WTC11 (cell line): ENCODE data around the gene MSANTD2. TPM values are rescaled to one million over a fixed set of nuclear protein-coding genes. Genes with fewer than 3 reads are reported as not detected.

Experiments
- ATAC-seq: fragments of 200-7000 bp; cut with Tn5 transposase; 2 replicates; pipeline ENCODE4 v1.10.0; 2021; ENCODE audit warnings: mild to moderate bottlenecking, moderate library complexity
- CTCF ChIA-PET: fragments of 300-600 bp; sonication (Branson Sonifier 250); formaldehyde crosslinking; loops from one replicate; lab custom pipeline; 2021; ENCODE audit warnings: antibody characterized with exemption; lab: Charles Lee
- POLR2A ChIA-PET: fragments of 350-600 bp; sonication (Branson Sonifier 250); formaldehyde crosslinking; loops from one replicate; lab custom pipeline; 2021; ENCODE audit warnings: antibody characterized with exemption; lab: Charles Lee
- DNase-seq: peaks from one replicate; pipeline ENCODE4 v3.0.0; 2021; ENCODE audit warnings: low spot score
- H3K27ac Mint-ChIP-seq: 2 replicates; pipeline ENCODE4 v1.8.0; 2021; ENCODE audit warnings: mixed read lengths
- H3K27me3 Mint-ChIP-seq: 2 replicates; pipeline ENCODE4 v1.8.0; 2021; ENCODE audit warnings: low read depth, mild to moderate bottlenecking, moderate library complexity, mixed read lengths
- H3K36me3 Mint-ChIP-seq: 2 replicates; pipeline ENCODE4 v1.8.0; 2021; ENCODE audit warnings: mixed read lengths
- H3K4me1 Mint-ChIP-seq: 2 replicates; pipeline ENCODE4 v1.8.0; 2022; ENCODE audit warnings: mixed read lengths
- H3K4me3 Mint-ChIP-seq: 2 replicates; pipeline ENCODE4 v1.8.0; 2021; ENCODE audit warnings: mild to moderate bottlenecking, moderate library complexity, mixed read lengths
- H3K9me3 Mint-ChIP-seq: 2 replicates; pipeline ENCODE4 v1.8.0; 2021; ENCODE audit warnings: mixed read lengths
- EMX1 ChIP-seq: fragments of 250-450 bp; sonication (Bioruptor Pico); IDR thresholded peaks from 2 replicates; pipeline ENCODE4 v1.8.0; 2021; ENCODE audit warnings: mild to moderate bottlenecking
- FOXP1 ChIP-seq: sonication (generic); formaldehyde crosslinking; IDR thresholded peaks from 2 replicates; pipeline ENCODE4 v1.8.0; 2022; ENCODE audit warnings: missing genetic modification reagents, mild to moderate bottlenecking, moderate library complexity, borderline replicate concordance
- GABPB1 ChIP-seq: sonication (generic); formaldehyde crosslinking; IDR thresholded peaks from 2 replicates; pipeline ENCODE4 v1.8.1; 2023; ENCODE audit warnings: mild to moderate bottlenecking, missing genetic modification reagents
- HMGA2 ChIP-seq: fragments of 250-450 bp; sonication (Bioruptor Pico); IDR thresholded peaks from 2 replicates; pipeline ENCODE4 v1.4.0; 2021; ENCODE audit warnings: mild to moderate bottlenecking, moderate library complexity
- JAZF1 ChIP-seq: fragments of 250-450 bp; sonication (Bioruptor Pico); IDR thresholded peaks from 2 replicates; pipeline ENCODE4 v1.9.0; 2021; ENCODE audit warnings: moderate library complexity, mild to moderate bottlenecking, inconsistent platforms
- NR2C2 ChIP-seq: sonication (generic); formaldehyde crosslinking; IDR thresholded peaks from 2 replicates; pipeline ENCODE4 v1.8.0; 2022; ENCODE audit warnings: mild to moderate bottlenecking, missing genetic modification reagents
- OVOL2 ChIP-seq: fragments of 250-450 bp; sonication (Bioruptor Pico); IDR thresholded peaks from 2 replicates; pipeline ENCODE4 v1.9.0; 2021; ENCODE audit warnings: mild to moderate bottlenecking, borderline replicate concordance
- SMAD3 ChIP-seq: sonication (generic); formaldehyde crosslinking; IDR thresholded peaks from 2 replicates; pipeline ENCODE4 v1.8.0; 2022; ENCODE audit warnings: missing genetic modification reagents, mild to moderate bottlenecking, borderline replicate concordance
- SMAD4 ChIP-seq: sonication (generic); formaldehyde crosslinking; IDR thresholded peaks from 2 replicates; pipeline ENCODE4 v1.8.0; 2022; ENCODE audit warnings: mild to moderate bottlenecking, missing genetic modification reagents
- SOX15 ChIP-seq: fragments of 250-450 bp; sonication (Bioruptor Pico); IDR thresholded peaks from 2 replicates; pipeline ENCODE4 v1.9.0; 2021; ENCODE audit warnings: mild to moderate bottlenecking
- TEAD1 ChIP-seq: sonication (generic); formaldehyde crosslinking; IDR thresholded peaks from 2 replicates; pipeline ENCODE4 v1.8.0; 2022; ENCODE audit warnings: mild to moderate bottlenecking, missing genetic modification reagents
- TP53 ChIP-seq: sonication (generic); formaldehyde crosslinking; IDR thresholded peaks from 2 replicates; pipeline ENCODE4 v1.8.1; 2023; ENCODE audit warnings: mild to moderate bottlenecking, missing genetic modification reagents
- ZNF263 ChIP-seq: sonication (generic); formaldehyde crosslinking; IDR thresholded peaks from 2 replicates; pipeline ENCODE4 v1.8.1; 2022; ENCODE audit warnings: low read depth, mild to moderate bottlenecking, moderate library complexity, missing genetic modification reagents
- total RNA-seq: library from RNA; stranded (reverse); gene quantifications from 3 replicates; pipeline ENCODE4 v1.2.3, GENCODE V29; 2021
- TF ChIP-seq, protein P1 (sequence below): sonication (generic); formaldehyde crosslinking; IDR thresholded peaks from 2 replicates; pipeline ENCODE4 v1.8.1; 2023; ENCODE audit warnings: mild to moderate bottlenecking, moderate library complexity, missing genetic modification reagents
- TF ChIP-seq, protein P2 (sequence below): fragments of 250-450 bp; sonication (Bioruptor Pico); conservative IDR thresholded peaks from 2 replicates; pipeline ENCODE4 v1.9.0; 2021; ENCODE audit warnings: mild to moderate bottlenecking
- TF ChIP-seq, protein P3 (sequence below): sonication (generic); formaldehyde crosslinking; IDR thresholded peaks from 2 replicates; pipeline ENCODE4 v1.8.0; 2023; ENCODE audit warnings: missing genetic modification reagents
- TF ChIP-seq, protein P4 (sequence below): sonication (generic); formaldehyde crosslinking; IDR thresholded peaks from 2 replicates; pipeline ENCODE4 v1.8.1; 2022; ENCODE audit warnings: low read depth, missing genetic modification reagents, borderline replicate concordance
- TF ChIP-seq, protein P5 (sequence below): sonication (generic); formaldehyde crosslinking; IDR thresholded peaks from 2 replicates; pipeline ENCODE4 v1.8.0; 2022; ENCODE audit warnings: mild to moderate bottlenecking, missing genetic modification reagents
- TF ChIP-seq, protein P6 (sequence below): fragments of 250-450 bp; sonication (Bioruptor Pico); IDR thresholded peaks from 2 replicates; pipeline ENCODE4 v1.9.0; 2021; ENCODE audit warnings: mild to moderate bottlenecking

Gene MSANTD2
- total RNA-seq, 1 experiment from 2014 or later = 17.5 TPM

DNA sequence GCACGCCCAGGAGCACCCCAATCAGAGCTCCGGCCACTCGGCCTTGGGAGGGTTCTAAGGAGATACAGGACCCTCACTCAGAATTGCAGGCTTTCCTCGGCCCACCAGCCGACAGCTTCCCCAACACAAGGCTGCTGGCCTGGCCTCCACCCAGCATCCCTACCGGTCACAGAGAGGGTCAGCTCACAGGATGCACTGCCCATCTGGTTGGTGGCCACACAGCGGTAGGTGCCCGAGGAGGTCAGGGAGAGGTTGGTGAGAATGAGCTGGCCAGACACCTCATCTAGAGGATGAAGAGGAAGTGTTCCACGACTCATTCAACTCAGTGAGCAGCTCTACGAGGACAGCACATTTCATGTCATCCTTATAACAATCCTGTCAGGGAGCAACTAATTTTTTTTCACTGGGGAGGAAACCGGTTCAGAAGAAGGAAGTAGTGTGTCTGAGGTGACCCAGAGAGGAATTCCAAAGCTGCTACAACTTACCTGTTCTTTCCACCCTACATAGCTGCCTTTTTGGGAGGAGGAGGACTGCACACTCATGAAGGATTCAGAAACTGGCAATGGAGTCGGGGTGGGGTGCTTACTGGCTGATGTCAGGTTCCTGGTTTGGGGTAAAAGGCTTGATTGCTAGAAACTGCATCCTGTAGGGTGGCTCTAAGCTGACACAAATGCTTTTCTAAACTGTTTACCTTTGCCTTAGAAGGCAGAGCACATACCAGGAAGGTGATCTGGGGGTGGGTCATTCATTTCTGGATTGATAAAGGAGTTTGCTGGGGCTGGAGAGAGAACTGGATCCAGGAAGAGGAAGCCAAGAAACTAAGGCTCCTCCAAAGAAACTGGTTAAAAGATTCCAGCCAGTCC lies 51.5 kb downstream of the MSANTD2 start:
- CTCF ChIA-PET = interaction anchor here (0.5 to 4.7 kb wide), 3 partner anchors 10 to 1503 kb away, joined by 3 to 70 read pairs (median 3); no protein-coding TSS in a partner anchor
- Mint-ChIP-seq H3K4me3 (peak overlapping the region; percentile 4; the same call in 1 of the 2 replicates), H3K9me3 (no peaks in the 10 kb centered on the region), H3K27me3 (peaks cover 100% of the 10 kb centered on the region), H3K27ac (no peak overlapping the region), H3K4me1 (peaks cover 45% of the 10 kb centered on the region), H3K36me3 (no peaks in the 10 kb centered on the region)
- ATAC-seq (no peak), DNase-seq (no peak)
- TF ChIP-seq SMAD3 (CRISPR knock-in tag) (no peak), OVOL2 (CRISPR knock-in tag) (no peak), SOX15 (CRISPR knock-in tag) (no peak), JAZF1 (CRISPR knock-in tag) (no peak), HMGA2 (CRISPR knock-in tag) (no peak), SMAD4 (no peak), TEAD1 (CRISPR knock-in tag) (no peak), GABPB1 (CRISPR knock-in tag) (no peak), TP53 (CRISPR knock-in tag) (no peak)
- TF ChIP-seq, protein P1, sequence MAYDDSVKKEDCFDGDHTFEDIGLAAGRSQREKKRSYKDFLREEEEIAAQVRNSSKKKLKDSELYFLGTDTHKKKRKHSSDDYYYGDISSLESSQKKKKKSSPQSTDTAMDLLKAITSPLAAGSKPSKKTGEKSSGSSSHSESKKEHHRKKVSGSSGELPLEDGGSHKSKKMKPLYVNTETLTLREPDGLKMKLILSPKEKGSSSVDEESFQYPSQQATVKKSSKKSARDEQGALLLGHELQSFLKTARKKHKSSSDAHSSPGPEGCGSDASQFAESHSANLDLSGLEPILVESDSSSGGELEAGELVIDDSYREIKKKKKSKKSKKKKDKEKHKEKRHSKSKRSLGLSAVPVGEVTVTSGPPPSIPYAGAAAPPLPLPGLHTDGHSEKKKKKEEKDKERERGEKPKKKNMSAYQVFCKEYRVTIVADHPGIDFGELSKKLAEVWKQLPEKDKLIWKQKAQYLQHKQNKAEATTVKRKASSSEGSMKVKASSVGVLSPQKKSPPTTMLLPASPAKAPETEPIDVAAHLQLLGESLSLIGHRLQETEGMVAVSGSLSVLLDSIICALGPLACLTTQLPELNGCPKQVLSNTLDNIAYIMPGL (CRISPR knock-in tag) = no peak
- TF ChIP-seq, protein P2, sequence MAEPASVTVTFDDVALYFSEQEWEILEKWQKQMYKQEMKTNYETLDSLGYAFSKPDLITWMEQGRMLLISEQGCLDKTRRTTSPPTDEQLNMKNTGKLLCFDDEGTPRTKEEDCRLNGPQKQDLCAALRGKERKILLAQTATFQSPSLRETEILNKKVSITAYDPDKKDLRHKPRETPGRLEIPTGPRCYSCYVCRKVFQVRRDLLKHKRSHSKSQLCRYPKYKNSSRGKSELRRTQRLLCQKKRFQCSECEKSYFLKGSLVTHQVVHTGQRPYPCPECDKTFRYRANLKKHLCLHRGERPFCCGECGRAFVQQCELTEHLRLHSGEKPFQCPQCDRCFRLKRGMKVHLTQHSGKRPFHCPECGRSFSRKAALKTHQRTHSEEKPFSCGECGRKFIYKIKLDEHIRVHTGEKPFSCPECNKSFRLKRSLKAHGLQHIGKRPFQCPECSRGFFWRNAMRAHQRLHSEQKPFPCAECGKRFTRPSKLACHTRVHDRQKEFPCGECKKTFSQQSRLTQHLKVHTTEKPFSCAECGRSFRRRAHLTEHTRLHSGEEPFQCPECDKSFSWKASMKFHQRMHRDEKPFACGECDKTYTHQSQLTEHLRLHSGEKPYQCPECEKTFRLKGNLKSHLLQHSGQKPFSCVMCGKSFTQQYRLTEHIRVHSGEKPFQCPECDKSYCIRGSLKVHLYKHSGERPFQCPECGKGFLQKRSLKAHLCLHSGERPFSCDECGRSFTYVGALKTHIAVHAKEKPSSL (CRISPR knock-in tag) = no peak
- TF ChIP-seq, protein P3, sequence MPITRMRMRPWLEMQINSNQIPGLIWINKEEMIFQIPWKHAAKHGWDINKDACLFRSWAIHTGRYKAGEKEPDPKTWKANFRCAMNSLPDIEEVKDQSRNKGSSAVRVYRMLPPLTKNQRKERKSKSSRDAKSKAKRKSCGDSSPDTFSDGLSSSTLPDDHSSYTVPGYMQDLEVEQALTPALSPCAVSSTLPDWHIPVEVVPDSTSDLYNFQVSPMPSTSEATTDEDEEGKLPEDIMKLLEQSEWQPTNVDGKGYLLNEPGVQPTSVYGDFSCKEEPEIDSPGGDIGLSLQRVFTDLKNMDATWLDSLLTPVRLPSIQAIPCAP (CRISPR knock-in tag) = no peak
- POLR2A ChIA-PET = no interaction called here

DNA sequence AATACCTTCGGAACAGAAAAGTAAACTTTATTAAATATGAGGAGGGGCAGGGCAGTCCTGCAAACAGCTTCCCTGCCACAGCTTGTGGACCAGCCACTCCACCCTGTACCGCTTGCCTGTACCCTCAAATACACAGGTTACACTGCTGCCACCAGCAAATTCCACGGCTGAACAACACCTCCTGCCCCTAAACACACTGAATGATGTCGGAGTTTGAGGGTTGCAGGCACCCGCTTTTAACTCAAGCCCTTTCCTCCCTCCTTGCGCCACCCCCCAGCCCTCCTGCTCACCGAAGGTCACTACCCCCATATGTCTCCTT lies 52.1 kb downstream of the MSANTD2 start:
- no peak for DNase-seq
- Mint-ChIP-seq H3K27me3 (peaks cover 100% of the 10 kb centered on the region), H3K4me1 (peaks cover 45% of the 10 kb centered on the region), H3K27ac (no peak overlapping the region), H3K4me3 (no peak overlapping the region; the same call in 1 of the 2 replicates), H3K9me3 (no peaks in the 10 kb centered on the region), H3K36me3 (no peaks in the 10 kb centered on the region)
- ChIA-PET CTCF (interaction anchor here (2.0 to 4.7 kb wide), 2 partner anchors 10 to 88 kb away, joined by 15 to 70 read pairs; no protein-coding TSS in a partner anchor), POLR2A (no interaction called here)
- TF ChIP-seq, protein P4, sequence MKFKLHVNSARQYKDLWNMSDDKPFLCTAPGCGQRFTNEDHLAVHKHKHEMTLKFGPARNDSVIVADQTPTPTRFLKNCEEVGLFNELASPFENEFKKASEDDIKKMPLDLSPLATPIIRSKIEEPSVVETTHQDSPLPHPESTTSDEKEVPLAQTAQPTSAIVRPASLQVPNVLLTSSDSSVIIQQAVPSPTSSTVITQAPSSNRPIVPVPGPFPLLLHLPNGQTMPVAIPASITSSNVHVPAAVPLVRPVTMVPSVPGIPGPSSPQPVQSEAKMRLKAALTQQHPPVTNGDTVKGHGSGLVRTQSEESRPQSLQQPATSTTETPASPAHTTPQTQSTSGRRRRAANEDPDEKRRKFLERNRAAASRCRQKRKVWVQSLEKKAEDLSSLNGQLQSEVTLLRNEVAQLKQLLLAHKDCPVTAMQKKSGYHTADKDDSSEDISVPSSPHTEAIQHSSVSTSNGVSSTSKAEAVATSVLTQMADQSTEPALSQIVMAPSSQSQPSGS (CRISPR knock-in tag) = no peak
- TF ChIP-seq, protein P2 (CRISPR knock-in tag) = no peak
- TF ChIP-seq, protein P5, sequence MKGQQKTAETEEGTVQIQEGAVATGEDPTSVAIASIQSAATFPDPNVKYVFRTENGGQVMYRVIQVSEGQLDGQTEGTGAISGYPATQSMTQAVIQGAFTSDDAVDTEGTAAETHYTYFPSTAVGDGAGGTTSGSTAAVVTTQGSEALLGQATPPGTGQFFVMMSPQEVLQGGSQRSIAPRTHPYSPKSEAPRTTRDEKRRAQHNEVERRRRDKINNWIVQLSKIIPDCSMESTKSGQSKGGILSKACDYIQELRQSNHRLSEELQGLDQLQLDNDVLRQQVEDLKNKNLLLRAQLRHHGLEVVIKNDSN (CRISPR knock-in tag) = no peak
- TF ChIP-seq EMX1 (CRISPR knock-in tag) = no peak
- no peak for TF ChIP-seq ZNF263
- no peak for TF ChIP-seq FOXP1 (CRISPR knock-in tag)
- no peak for TF ChIP-seq NR2C2 (CRISPR knock-in tag)
- TF ChIP-seq, protein P6, sequence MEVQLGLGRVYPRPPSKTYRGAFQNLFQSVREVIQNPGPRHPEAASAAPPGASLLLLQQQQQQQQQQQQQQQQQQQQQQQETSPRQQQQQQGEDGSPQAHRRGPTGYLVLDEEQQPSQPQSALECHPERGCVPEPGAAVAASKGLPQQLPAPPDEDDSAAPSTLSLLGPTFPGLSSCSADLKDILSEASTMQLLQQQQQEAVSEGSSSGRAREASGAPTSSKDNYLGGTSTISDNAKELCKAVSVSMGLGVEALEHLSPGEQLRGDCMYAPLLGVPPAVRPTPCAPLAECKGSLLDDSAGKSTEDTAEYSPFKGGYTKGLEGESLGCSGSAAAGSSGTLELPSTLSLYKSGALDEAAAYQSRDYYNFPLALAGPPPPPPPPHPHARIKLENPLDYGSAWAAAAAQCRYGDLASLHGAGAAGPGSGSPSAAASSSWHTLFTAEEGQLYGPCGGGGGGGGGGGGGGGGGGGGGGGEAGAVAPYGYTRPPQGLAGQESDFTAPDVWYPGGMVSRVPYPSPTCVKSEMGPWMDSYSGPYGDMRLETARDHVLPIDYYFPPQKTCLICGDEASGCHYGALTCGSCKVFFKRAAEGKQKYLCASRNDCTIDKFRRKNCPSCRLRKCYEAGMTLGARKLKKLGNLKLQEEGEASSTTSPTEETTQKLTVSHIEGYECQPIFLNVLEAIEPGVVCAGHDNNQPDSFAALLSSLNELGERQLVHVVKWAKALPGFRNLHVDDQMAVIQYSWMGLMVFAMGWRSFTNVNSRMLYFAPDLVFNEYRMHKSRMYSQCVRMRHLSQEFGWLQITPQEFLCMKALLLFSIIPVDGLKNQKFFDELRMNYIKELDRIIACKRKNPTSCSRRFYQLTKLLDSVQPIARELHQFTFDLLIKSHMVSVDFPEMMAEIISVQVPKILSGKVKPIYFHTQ (CRISPR knock-in tag) = no peak
- ATAC-seq = no peak
